NCI-H146 treated with DMSO at 0.1 percent for 48 hours (cell line): Measurements from ENCODE around the gene SLC10A6.
"Not testable (repeated sequence)": the region's sequence is repeated elsewhere in the genome, so short reads cannot be mapped to it uniquely, and the experiment has no call there.

Experiments used
- DNase-seq: peaks from one replicate; lab custom pipeline; 2025; ENCODE audit not compliant: unreplicated experiment; lab: John Stamatoyannopoulos, UW

The SLC10A6 gene

GRCh38 chr4:86848732-86849619 is at the start of gene SLC10A6:
SLC10A6 (minus strand) TSS chr4:86849384; CDS start chr4:86849115, 269 bp downstream.
- no peak for DNase-seq

- no peak for DNase-seq
Observed at GRCh38 chr4:86898562-86898961, 49.4 kb upstream of the SLC10A6 start.

GRCh38 chr4:86896596-86896995 is 47.4 kb upstream of the SLC10A6 start:
- DNase-seq, result no peak

GRCh38 chr4:86895692-86896488 is 46.7 kb upstream of the SLC10A6 start:
- DNase-seq, result peak; percentile 3

GRCh38 chr4:86894455-86894854 is 45.3 kb upstream of the SLC10A6 start:
- no peak for DNase-seq

GRCh38 chr4:86893136-86893535 is 44.0 kb upstream of the SLC10A6 start:
- no peak for DNase-seq

GRCh38 chr4:86892636-86892960 is 43.4 kb upstream of the SLC10A6 start:
- no peak for DNase-seq

GRCh38 chr4:86891762-86892635 is 42.8 kb upstream of the SLC10A6 start, which contains the start of gene C4orf36:
C4orf36 (minus strand) TSS chr4:86892422; CDS start chr4:86891520, 902 bp downstream.
- no peak for DNase-seq

- DNase-seq, result no peak
Observed at GRCh38 chr4:86890790-86891189, 41.6 kb upstream of the SLC10A6 start.

GRCh38 chr4:86879641-86880040 is 30.5 kb upstream of the SLC10A6 start:
- DNase-seq, result no peak

- no peak for DNase-seq
Observed at GRCh38 chr4:86878640-86879039, 29.5 kb upstream of the SLC10A6 start.

- DNase-seq, result no peak
Observed at GRCh38 chr4:86876894-86877685, 27.9 kb upstream of the SLC10A6 start.

GRCh38 chr4:86875436-86875835 is 26.3 kb upstream of the SLC10A6 start:
- not testable (repeated sequence) for DNase-seq

- DNase-seq, result no peak
Observed at GRCh38 chr4:86872135-86872534, 23.0 kb upstream of the SLC10A6 start.

GRCh38 chr4:86870442-86871069 is 21.4 kb upstream of the SLC10A6 start:
- DNase-seq, result no peak

- DNase-seq, result no peak
Observed at GRCh38 chr4:86857341-86858052, 8.3 kb upstream of the SLC10A6 start.

- no peak for DNase-seq
Observed at GRCh38 chr4:86856896-86857295, 7.7 kb upstream of the SLC10A6 start.

GRCh38 chr4:86855572-86855971 is 6.4 kb upstream of the SLC10A6 start:
- no peak for DNase-seq

- DNase-seq, result no peak
Observed at GRCh38 chr4:86853209-86853608, 4.0 kb upstream of the SLC10A6 start.
